A673 (cell line): ENCODE data around the gene CHST4.

Source experiments
- CTCF ChIP-seq: fragments of 300-800, 200-600 bp; sonication (generic); conservative IDR thresholded peaks from 2 replicates; pipeline ENCODE4 v1.5.1; 2017; ENCODE audit warnings: low read depth, mild to moderate bottlenecking, antibody characterized with exemption, low read length, moderate library complexity, mixed read lengths
- EZH2 ChIP-seq: fragments of 200-600 bp; sonication (generic); IDR thresholded peaks from 2 replicates; pipeline ENCODE4 v1.6.1; 2017; ENCODE audit warnings: borderline replicate concordance, low read depth, mild to moderate bottlenecking, mixed read lengths, antibody characterized with exemption, low read length; ENCODE audit not compliant: poor library complexity, severe bottlenecking

- TF ChIP-seq CTCF: no peak
- TF ChIP-seq EZH2: no peak
These were observed 35.9 kb upstream of the CHST4 start for GRCh38 chr16:71490361-71490760.
